NCI-H2227 treated with DMSO at 0.1 percent for 48 hours (cell line): Measurements from ENCODE around the gene ZBTB44.
"Not testable (repeated sequence)": the region's sequence is repeated elsewhere in the genome, so short reads cannot be mapped to it uniquely, and the experiment has no call there.

ENCODE experiments used
- DNase-seq: peaks from one replicate; lab custom pipeline; 2025; lab: John Stamatoyannopoulos, UW

The ZBTB44 gene

DNA sequence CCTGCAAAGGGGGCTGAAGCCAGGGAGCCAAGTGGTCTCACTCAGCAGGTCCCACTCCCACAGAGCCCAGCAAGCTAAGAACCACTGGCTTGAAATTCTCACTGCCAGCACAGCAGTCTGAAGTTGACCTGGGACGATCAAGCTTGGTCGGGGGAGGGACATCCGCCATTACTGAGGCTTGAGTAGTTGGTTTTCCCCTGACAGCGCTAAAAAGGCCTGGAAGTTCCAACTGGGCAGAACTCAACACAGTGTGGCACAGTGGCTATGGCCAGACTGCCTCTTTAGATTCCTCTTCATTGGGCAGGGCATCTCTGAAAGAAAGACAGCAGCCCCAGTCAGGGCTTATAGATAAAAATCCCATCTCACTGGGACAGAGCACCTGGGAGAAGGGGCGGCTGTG lies 64.8 kb downstream of the ZBTB44 start:
- not testable (repeated sequence) for DNase-seq

DNA sequence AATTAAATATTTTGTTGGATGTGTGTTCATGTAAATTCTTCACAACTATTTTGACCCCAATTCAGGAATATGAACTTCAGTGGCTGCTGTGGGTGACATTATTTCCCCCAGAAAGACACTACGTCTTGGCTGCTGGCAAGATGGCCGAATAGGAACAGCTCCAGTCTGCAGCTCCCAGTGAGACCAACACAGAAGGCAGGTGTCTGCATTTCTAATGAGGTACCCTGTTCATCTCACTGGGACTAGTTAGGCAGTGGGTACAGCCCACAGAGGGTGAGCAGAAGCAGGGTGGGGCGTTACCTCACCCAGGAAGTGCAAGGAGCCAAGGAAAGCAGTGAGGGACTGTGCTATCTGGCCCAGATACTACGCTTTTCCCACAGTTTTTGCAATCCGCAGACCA lies 65.3 kb downstream of the ZBTB44 start:
- no peak for DNase-seq

DNA sequence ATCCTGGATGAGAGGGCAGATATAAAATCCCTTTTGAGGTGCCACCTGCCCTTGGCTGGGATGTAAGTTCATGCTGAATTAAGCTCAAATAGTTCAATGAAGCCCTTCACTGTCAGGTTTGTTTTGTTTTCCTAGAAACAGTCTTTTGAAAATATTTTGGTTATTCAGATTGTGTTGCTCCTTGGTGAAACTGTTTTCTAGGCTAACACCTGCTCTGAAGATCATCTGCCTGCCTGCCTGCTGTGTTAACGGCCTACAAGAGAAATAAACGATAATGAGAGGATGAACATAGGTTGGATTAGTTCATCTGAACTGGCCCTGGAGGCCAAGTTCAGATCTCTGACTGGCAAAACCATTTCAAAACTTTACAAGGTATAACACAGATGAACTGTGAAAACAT lies 67.4 kb downstream of the ZBTB44 start:
- DNase-seq: no peak

DNA sequence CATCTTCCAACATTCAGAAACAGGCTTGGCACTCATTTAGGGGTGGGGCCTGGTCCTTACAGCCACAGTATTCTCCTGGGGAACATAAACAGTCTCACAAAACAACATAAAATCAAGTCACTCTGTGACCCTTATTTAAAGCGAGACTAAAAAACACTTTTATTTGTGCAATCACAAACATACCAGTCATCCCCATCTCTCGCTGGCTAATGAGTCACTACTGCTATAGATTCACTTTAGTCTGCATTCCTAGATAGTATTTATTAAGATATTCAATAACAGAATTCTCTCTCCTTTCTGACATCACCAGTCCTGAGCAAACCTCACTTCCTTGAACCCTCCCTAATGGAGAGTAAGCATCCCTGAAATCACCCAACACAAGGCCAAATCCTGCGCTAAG lies 68.0 kb downstream of the ZBTB44 start:
- no peak for DNase-seq

DNA sequence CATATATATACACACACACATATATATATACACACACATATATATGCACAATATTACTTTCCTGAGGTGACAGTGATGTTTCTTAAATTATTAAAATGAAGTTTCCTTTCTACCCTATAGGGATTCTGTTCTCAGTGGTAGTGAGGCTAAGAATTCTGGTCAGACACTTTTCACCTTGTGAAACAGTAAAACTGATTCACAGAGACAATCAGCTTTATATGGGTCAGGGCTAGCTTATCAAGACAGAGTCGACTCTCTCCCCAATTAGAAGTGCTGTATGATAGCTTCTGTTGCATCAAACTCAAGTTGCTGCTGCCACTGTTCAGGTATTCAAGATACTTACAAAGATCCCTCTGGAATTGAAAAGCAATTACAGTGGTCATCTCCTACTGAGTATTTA lies 68.4 kb downstream of the ZBTB44 start:
- no peak for DNase-seq

DNA sequence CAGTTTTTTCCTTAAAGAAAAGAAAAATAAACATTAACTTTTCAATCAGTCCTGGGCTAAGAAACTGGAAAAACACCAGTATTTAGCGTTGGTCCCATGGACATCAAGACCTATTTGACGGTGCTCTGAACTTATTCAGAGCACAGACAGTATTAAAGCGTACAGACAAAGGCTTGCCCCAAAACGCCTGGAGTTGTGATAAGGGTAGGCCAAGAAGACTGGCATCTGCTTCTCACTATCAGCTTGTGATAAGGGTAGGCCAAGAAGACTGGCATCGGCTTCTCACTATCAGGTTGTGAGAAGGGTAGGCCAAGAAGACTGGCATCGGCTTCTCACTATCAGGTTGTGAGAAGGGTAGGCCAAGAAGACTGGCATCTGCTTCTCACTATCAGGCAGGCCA lies 69.3 kb downstream of the ZBTB44 start:
- not testable (repeated sequence) for DNase-seq

DNA sequence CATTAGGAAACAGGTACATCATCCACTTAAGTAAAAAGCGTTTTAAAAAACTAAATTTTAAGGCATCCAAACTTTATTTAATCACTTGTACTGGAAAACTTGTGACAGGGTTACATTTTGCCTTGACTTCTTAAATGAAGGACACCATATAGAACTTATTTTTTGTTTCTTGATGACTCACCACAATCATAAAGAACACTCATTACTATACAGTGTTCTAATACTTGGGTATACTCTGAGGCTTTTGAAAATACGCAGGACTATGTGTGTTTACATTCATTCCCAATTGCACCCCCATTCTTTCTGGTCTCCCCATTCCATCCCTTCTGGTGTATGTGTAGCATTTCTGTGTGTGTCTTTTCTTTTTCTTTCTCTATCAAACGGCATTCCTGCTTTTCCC lies 69.9 kb downstream of the ZBTB44 start:
- DNase-seq: no peak

DNA sequence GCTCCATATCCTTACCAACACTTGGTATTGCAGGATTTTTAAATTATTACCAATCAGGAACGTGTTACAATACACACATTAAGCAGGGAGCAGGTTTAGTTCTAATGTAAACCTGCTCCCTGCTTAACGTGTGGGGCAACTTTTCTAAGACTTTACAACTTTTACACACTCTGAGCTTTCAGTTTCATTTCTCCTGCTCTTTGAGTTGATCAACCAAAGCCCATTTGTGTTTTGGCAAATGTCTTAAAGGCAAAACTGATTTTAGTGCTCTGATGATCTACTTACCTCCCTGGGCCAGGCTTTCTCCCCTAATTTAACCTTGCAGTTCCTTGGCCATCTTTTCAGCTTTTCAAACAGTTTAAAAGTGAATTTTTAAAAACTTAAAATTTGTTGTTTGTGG lies 70.9 kb downstream of the ZBTB44 start:
- DNase-seq: no peak

DNA sequence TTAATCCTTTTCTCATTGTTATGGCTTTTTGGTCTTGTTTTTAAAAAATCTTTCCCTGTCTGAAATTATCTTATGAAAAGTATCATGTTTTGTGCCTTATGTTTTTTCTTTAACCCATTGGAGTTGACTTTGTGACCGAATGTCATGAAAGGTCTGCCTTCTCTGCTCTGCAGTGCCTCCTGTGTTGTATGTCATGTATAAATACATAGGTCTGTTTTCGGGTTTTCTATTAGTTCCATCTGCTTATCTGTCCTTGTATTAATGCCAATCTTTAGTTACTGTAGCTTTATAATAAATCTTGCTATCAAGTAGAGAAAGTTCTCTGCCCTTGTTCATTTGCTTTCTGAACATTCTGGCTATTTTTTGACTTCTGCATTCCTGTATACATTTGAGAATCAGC lies 73.0 kb downstream of the ZBTB44 start:
- no peak for DNase-seq

DNA sequence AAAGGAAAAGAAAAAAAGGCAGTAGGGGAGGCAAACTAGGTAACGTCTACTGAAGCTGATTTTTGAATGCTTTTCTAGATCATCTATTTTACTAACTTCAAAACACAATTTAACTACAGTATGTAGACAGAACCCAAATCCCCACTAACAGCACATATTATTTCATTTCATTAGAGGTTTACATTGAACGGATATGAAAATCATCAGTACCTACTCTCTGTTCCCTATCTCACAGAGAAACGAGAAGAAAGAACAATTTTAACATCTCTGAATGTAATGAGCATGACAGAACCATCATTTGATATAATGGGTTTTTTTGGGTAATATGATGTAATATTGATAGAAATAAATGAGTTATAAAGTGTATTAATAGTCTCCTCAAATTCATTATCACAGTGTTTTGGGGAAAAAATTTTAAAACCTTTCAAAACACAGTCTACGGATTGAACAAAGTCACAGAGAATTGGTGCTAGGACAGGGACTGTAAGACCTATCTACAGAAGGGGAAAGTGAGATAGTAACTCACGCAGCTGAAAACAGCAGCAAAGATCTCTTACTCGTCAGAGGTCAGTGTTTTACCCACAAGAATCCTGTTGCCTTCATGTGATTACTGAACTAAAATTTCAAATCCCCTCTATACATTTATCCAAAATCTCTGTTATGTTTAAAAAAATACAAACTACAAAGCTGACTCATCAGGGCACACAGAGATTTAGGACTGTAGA lies 77.3 kb downstream of the ZBTB44 start:
- DNase-seq: no peak

DNA sequence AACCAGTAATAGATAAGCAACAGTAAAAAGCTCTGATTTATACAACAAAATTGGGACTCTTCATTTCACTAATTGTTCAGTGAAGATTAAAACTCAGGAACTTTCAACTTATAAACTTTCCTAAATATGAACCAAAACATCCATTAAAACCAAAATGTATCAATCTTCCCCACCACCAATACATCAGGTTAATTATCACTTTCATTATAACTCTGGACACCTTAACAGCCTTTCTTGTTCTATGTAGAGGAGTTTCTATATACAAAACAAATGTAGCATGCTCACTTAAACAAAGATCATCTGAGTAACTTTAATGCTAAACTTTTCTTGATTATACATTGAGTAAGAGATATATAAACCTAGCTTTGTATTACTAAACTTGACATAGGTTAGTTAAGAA lies 80.4 kb downstream of the ZBTB44 start:
- no peak for DNase-seq

DNA sequence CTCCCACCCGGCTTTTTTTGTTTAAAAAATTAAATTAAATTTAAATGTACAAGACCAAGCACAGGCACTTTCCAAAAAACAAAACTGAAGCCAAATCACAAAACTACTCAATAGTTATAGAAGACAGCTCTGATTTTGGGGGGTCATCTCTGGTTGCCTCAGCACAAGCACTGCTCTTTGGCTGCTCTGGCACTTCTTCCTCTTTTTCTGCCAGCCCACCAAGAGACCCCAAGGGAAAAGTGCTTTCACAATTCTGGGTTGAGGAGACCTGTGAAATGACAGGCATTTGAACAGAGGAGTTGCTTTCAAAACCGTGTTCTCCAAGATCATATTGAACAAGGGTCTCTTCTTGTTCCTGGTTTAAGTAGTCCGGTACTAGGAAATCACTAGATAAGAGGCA lies 80.8 kb downstream of the ZBTB44 start:
- not testable (repeated sequence) for DNase-seq

DNA sequence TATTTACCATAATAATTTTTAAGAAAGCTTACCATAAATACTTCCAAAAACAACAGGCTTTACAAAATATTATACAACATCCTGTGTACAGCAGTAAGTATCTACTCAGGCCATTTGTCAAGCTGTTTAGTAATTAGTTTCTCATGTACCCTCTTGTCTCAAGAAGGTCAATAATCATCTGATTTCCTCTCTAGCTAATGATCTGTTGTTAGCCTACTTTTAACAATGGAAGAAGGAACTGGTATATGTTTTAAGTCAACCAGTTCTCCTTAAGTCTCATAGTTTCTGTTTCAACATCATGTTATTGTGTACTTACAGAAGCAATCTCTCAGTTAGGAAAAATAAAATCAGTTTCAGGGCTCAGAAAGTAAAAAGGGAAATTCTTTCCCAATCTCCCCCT lies 81.2 kb downstream of the ZBTB44 start:
- DNase-seq: not testable (repeated sequence)

DNA sequence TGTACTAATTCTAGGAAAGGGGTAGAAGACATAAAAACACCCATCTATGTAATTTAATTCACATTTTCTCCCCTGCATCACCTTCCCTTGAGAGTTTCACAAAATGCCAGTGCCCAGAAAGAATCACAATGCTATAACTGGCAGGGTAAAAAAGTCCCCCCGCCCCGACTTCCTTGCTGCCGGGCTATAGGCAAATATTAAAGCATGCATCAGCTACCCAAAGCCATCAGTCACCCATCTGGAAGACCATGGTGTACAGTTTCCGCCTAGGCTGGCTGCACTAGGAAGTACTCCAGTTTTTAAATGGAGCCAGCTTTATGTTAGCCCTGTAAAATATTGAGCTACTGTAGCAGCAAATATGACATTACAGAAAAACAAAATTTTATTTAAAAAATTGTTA lies 87.3 kb downstream of the ZBTB44 start:
- no peak for DNase-seq

DNA sequence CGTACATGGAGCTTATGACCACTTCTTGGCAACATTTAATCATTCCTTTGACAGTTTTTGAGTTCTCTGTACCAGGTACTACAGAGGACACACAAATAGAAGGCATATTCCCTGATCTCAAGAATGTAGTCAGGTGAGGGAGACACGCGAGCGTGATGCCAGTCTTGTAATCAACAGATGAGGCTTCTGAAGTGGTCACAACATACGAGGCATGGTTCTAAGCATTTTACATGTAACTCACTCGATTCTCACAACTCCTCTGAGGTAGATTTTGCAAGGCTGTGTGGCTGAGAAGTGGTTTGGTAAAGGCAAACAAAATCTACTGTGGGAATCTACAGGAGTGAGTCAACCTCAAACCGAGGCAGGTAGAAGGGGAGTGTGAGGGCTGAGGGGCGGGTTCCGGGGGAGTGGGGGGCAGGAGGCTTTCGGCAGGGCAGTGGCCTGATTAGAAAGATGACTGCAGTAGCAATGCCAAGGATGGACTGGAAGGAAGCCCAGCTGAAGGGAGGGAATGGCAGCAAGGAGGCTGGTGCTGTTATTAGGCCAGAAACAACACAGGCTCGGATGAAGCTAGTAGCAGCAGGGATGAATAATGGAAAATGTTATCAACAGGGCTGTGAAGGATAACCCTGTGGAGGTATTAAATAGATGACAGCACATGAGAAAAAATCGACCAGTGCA lies 91.3 kb downstream of the ZBTB44 start:
- DNase-seq: no peak

DNA sequence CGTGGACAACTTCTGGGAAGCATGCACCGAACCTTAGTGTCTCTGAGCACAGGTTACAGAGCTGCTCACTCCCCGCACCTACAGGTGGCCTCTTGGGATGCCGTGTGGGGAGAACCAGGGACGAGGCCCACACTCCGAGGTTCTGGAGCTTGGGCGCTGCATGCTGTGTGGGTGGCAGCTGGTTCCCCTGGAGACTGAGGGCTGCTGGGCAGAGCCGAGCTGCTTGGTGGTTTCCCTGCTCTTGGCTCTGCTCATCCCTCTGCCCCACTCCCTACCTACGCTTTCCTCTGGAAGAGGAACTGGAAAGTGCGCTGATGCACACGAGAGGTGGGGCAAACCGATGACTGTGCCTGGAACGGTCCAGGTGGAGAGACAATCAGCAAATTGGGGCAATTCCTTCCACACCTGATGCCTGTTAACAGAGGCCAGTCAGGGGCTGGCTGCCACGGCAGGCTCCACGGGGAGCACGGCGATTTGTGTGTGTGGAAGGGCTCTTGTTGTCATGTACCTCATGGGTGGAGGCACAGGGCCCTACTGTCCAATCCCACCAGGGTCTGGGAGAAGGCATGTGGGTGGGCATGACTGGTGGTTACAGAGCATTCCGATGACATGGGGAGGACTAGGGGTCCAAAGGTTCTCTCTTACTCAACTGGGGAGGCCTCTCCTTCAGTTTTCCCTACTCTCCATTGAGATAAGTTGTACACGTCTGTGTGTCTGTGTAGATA lies 94.2 kb downstream of the ZBTB44 start:
- no peak for DNase-seq

DNA sequence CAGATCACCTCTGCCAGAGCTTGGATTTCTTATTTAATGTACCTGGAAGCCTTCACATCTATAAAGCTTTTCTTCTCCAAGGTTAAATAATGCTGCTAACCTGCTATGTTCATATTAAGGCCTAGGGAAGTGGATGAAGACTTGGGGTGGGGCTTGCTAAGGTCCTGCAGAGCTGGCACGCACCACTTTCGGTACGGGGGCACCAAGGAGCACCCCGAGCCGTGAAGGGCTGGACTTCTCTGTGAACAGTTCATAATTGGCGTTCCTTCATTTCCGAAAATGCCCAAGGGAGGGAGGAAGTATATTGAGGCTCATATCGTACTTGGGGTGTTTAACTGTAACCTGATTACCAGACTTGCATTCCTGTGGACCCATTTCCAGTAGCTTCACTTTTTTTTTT lies 95.6 kb downstream of the ZBTB44 start:
- no peak for DNase-seq

DNA sequence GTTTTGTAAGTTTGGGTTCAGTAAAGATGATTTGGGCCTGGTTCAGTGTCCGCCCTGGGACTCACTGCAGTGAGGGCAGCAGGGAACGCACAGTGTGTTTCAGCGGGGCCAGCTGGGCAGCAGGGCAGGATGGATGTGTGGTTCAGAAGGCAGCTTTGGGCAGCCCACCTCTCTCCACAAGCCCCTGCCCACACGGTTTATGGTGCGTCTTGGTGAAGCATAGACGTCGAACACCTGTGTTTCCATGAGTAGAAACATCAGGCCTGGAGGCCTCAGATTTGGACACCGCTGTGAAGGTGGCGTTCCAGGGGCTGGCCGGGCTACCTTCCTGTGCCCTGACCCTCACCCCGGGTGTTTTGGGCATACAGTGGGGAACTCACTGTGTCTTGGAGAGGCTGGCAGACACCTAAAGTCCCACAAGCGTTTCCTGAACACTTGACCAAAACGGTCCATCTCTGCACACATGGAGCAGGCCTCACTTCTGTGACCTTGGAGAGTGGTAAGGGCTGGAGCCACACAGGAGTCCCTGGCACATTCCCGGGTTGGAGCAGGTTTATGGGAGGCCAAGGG lies 96.1 kb downstream of the ZBTB44 start:
- DNase-seq: no peak

DNA sequence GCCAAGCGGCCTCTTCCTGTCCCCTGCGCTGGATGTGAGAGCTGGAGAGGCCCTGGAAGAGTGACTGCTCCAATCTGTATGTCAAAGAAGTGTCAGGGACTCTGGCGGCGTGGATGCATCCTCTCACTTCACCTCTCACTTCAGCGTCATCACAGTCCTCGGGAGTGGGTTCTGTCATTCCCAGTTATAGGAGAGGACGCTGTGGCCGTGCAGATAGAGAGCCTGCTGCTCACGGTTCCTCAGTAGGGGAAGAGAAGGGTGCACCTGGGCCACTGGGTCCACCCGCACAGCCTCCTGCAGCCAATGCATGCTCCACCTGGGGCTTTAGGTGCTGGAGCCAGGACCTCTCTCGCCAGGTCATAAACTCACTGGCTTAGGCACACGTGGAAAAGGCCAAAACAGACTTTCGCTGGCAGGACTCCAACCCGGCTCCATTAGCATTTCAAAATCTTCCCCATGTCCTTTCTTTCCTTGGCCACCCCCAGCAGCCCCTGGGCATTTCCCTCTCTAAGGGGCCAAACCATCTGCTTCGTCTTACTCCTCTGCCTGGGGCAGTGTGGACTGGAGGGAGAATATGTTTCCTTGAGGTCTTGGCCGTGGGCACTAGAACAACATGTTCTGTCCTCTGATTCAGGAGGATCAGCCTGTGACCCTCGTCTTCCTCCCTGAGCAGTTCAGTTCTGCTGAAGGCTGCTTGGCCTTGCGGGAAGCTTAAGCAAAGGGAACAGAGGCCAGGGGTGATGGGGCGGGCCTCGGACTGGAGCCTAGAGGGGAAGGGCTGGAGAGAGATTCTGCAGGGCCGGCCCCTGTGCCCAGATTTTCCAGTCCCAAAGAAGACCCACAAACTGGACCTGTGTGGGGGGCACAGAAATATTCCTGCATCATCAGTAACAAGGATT lies 97.3 kb downstream of the ZBTB44 start:
- no peak for DNase-seq

DNA sequence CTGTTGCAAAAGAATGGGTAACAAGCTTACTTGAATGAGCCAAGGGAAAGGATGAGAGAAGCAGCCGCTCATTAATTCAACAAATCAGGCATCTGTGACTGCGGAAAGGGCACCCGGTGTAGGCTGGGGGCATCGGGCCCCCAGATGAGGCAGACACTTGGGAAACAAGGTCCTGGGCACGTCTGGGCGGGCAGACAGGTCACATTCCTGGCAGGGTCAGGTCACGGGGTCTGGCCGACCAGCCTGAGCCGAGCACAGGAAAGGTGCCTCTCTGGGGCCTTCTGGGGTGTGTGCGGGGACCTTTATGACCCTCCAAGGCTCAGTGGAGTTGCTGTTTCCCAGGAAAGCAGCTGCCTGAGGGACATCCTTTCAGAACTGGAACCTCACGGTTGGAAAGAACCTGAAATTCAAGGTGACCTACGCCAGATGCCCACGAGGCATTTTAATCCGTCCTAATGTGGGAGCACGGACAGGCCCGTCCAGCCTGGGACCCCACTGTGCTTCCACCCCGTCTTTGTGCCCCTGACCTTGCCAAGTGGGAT lies 98.1 kb downstream of the ZBTB44 start:
- DNase-seq: no peak

DNA sequence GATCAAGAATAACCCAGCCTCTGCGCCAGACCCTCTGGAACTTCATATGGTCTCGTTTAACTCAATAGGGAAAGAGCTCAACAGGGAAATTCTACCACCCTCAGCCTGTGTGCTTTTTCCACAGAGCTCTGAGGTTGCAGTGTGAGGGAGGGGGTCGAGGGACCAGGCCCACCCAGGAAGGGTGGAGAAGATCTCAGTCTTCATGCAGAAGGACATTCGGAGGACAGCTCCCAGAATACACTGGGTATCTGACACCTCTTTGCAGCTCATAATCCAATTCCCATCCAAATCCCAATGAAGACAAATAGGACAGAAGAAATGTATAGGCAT lies 98.5 kb downstream of the ZBTB44 start:
- no peak for DNase-seq
